Inflammatory macrophage treated with lipopolysaccharide for 1 hour (primary cell): ENCODE results near the gene MAST2.
"Not testable (repeated sequence)": the region's sequence is repeated elsewhere in the genome, so short reads cannot be mapped to it uniquely, and the experiment has no call there.

Source experiments
- DNase-seq, 2 donors: peaks; one replicate each; pipeline ENCODE4 v3.0.0-alpha.2; 2020 to 2022

MAST2 gene

DNA sequence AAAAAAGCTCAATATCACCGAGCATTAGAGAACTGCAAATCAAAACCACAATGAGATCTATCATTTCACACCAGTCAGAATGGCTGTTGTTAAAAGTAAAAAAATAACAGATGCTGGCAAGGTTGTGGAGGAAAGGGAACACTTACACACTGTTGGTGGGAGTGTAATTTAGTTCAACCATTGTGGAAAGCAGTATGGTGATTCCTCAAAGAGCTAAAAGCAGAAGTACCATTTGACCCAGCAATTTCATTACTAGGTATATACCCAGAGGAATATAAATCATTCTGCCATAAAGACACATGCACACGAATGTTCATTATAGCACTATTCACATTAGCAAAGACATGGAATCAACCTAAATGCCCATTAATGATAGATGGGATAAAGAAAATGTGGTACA lies 146.1 kb downstream of the MAST2 start:
- not testable (repeated sequence) for DNase-seq

DNA sequence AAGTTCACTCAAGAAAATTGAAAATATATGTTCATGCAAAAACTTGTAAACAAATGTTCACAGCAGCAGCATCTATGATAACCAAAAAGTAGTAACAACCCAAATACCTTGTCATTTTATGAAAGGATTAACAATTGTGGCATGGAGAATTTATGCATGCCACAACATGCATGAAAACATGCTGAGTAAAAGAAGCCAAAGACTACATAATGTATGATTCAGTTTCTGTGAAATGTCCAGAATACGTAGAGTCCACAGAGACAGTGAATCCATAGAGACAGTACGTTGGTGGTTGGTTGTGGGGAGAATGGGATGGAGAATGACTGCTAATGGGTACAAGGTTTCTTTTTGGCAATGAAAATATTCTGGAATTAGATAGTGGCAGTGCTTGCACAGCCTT lies 148.7 kb downstream of the MAST2 start:
- no peak for DNase-seq

DNA sequence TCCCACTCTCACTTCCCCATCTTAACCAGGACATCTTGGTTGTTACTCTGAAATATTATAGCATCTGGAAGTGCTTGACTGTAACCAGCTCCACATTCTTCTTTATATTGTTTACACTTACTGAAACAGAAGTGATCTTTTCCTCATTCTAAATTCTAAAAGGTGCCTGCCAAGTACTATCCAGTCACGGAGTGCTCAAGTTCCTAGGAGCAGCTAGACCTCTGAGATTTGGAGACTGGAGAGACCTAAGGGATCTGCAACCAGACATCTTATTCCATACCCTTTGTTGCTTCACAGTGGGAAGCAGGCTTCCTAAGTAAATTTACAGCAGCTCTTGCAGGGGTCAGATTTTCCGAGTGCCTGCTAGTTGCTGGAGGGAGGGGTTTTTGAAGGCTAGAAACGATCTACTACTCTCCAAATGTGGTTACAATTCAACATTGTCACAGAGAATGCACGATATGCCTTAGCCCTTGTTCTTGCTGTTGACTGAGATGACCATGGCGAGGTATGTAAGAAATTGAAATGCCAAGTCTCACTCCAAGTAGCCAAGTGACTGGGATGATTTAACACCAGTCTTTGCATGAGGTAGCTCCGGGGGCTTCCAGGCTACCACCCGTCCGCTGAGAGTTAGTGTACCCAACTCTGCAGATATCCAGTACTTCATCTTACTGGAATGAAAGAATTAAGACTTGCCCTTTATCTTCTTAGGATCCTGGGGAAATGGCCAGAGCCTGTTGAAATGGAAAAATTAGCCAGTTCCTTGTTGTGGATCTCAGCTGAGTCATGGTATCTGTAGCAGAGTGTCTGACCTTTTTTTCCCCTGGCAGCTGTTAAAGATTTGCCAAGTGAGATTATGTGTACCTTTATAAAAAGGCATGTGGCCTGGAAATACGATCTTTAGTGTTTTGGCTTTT lies 150.8 kb downstream of the MAST2 start:
- DNase-seq: no peak

DNA sequence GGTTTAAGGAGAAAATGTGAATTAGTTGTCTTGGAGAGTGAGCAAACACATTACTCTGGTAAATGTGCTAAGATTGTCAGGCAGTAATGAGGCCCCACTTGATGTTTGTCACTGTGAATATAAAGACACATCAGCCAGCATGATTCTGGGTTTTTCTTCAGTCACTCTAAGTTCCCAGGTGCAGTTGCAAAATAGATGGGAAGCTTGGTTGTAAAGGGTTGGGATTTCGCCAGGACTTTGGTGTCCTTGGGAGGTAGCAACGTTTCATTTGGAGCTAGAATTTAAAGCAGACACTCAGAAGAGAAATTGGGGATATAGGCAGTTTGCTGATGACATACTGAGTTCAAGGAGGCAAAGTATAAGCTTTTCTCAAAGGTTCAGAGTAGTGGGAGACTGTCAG lies 154.3 kb downstream of the MAST2 start:
- DNase-seq: no peak

DNA sequence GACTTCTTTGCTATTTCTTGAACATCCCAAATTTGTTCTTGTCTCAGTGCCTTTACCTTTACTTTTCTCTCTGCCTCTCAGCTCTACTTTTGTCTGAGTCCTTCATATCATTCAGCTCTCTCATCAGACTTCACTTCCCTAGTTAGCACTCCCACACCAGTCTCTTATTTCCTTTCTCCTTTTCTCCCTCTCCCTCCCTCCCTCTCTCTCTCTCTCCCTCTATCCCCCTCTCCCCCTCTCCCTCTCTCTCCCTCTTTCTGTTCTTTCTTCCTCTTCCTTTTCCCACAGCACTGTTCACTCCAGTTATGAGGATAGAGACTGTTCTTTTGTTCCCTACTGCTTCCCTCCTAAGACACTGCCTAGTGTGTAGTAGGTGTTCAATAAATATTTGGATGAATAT lies 154.9 kb downstream of the MAST2 start:
- no peak for DNase-seq

DNA sequence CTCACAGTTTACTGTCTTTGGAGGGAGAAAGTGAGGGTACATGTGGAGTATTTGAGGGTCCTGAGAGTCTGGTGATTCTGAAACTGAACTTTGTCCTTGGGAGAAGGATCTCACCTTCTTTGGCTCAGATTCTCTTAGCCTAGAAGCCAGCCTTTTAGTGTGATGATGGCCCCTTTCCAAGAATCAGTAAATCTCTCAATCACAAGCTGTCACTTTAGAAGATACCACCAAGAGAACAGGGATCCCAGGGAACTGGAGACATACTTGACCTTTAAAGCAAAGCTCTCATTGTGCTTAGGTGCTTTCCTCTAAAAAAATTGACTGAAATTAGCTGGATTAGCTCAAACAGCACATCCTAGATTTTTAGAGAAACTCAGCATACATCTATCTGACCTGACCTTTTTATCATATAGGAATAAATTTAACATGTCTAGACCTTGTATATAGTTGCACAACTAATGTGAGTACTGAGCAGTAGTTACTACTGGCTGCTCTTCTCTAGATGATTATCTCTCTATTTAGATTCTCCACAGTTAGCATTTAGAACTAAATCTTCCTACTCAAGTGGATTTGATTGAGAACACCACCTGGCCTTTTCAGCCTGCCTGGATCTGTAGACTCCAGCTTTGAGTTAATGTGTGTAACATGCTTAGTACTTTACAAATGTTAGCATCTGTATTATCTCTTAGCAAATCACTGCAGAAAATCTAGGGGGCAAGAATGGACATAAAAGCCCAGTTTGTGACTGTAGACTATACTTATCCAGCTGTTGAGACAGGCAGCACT lies 157.7 kb downstream of the MAST2 start:
- DNase-seq: no peak

DNA sequence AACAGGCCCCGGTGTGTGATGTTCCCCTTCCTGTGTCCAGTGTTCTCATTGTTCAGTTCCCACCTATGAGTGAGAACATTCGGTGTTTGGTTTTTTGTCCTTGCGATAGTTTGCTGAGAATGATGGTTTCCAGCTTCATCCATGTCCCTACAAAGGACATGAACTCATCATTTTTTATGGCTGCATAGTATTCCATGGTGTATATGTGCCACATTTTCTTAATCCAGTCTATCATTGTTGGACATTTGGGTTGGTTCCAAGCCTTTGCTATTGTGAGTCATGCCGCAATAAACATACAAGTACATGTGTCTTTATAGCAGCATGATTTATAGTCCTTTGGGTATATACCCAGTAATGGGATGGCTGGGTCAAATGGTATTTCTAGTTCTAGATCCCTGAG lies 158.5 kb downstream of the MAST2 start:
- DNase-seq: not testable (repeated sequence)

DNA sequence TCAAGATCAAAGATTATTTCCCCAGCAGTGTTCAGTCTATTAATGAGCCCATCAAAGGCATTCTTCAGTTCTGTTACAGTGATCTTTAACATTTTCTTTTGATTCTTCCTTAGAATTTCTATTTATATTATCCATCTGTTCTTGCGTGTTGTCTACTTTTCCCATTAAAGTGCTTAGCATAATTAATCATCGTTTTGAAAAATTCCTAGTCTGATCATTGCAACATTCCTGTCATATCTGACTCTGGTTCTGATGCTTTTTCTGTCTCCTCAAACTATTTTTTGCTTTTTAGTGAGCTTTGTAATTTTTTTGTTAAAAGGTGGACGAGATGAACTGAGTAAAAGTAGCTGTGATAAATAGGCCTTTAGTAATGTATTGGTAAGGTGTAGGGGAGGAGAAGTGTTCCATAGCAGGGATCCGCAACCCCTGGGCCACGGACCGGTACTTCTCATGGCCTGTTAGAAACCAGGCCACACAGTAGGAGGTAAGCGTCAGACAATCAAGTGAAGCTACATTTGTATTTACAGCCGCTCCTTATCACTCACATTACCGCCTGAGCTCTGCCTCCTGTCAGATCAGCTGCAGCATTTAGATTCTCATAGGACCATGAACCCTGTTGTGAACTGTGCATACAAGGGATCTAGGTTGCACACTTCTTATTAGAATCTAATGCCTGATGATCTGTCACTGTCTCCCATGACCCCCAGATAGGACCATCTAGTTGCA lies 165.7 kb downstream of the MAST2 start:
- no peak for DNase-seq

DNA sequence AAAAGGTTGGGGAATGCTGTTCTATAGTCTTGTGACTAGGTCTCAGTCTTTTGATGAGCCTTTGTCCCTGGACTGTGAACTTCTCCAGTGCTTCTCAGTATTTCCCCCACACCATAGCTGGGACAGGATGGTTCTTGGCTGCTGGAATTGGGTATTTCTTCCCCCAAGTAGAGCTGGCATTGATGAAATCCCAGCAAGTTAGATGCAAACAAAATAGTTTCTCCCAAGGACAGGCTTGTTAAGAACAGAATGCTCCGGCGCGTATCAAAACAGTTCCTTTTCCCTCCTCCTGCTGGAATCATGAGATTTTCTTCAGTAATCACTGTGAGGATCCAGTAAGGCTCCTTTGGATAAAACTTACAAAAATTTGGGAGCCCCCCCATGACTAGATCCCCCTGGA lies 166.5 kb downstream of the MAST2 start:
- no peak for DNase-seq

DNA sequence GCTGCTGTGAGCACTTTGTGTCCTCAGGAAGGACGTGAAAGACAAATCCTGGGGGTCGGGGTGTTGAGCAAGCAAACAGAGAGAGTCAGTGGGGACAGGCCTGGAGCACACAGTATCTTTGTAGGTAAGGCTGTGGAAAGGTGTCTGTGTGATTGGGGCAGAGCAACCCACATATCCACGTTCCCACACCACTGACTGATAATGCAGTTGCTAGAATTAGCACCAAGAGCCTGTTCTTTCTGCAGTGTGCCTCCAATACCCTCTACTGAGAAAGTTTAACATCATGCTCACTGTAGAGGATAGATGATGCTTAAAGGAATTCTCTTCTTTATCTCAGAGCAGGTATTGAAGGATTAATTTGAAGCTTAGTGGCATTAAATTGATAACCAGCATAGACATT lies 167.9 kb downstream of the MAST2 start:
- no peak for DNase-seq

DNA sequence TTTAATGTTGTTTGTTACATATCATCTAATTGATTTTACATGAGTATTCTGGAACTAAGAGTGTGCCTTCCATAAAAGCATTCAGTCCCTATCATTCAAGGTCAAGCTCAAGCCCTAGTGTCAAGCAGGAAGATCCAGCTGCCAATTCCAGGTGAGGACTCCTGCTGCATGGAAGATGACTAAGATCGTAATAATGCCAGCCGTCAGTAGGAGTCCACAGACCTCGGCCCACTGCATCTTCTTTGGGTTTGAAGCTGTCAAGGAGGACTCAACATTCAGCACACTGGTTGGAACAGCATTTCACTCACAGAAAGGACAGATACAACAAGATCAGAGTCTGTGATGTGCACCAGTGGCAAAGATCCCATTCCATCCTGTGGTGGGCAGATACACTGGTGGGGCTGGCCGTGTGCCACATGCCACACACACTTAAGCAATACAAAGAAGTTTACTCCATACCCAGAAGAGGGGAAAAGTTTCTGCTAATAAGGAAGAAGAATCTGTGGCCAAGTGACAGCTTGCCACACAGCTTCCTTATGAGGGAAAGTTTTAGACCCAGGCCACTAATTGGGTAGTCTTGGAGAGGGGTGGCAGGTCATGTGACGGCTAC lies 168.6 kb downstream of the MAST2 start:
- DNase-seq: peak in 1 of 2 donors; percentile 10

DNA sequence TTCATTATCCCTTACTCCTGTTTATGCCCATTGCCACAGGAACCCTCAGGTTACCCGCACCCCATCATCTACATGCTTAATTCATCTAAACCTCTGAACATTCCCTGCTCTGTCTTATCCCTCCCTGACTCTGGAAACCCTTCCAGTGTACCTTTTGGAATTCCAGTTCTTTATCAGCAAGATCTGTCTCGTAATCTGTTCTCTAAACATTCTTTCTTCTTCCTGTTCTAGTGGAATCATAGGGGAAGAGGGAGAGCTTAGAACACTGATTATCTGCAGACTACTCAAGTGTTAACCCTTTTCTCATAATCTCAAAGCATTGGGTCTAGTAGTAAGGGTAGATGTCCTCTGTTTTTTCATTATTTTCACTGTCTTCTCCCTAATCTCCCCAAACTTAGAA lies 169.2 kb downstream of the MAST2 start:
- no peak for DNase-seq

DNA sequence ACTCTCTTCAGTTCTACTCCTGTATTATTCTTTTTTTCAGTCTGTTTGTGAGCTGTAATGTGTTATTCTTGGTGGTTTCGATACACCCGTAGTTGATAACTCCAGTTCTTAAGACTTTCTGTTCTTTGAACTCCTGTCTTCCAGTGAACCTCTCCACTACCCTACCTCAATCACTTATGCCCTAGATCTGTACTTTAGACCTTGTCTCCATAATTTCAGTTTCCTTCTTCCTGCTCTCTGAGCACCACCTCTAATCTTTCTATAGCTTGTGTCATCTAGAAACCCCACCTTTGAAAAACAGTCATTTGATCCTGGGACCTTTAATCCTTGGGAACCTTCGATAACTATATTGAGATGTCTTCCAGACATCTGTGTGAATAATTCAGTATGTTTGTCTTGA lies 169.7 kb downstream of the MAST2 start:
- no peak for DNase-seq

DNA sequence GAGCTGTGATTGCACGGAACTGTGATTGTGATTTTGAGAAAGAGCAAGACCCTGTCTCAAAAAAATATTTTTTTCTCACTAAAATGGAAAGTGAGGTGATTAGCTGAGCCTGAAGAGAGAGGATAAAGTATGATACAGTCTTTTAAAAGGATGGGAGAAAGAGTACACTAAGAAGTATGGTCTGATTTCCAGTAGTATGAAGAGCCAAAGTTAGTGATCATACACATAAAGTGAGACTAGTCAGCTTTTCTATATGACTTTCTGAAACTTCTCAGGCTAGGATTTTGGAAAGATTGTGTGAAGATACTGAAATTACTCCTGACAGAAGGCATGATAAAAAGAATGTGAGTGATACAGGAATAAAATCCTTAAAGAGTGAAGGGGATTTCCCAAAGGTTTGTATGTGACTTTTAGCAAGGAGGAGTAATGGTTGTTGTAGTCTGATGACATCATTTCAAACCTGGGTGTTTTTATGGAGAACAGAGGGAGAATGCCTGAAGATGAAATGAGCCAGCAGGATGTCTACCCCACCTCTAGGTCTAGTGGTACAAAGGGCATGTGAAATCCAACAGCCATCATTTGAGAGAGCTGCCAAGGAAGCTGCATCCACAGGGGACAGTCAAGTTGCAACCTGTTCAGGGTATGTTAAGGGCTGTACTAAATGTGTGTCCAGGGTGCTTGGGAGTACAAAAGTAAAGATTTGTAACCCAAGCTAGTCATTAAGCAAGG lies 171.3 kb downstream of the MAST2 start:
- DNase-seq: no peak

DNA sequence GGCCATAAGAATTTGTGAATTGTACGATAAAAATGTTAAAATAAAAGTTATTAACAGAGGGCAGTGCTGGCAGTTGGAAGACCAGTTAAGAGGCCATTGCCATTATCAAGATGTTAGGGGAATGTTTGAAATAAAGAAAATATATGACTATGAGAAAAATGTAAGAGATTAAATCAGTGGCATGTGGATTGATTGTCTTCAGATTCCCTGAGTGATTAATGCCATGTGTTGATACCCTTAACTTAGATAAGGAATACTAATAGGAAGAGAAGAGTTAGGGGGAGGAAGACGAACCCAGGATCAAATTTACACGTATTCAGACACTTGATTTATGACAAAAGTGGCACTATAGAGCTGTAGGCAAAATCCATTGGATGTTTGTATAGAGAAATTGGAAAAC lies 173.2 kb downstream of the MAST2 start:
- no peak for DNase-seq

DNA sequence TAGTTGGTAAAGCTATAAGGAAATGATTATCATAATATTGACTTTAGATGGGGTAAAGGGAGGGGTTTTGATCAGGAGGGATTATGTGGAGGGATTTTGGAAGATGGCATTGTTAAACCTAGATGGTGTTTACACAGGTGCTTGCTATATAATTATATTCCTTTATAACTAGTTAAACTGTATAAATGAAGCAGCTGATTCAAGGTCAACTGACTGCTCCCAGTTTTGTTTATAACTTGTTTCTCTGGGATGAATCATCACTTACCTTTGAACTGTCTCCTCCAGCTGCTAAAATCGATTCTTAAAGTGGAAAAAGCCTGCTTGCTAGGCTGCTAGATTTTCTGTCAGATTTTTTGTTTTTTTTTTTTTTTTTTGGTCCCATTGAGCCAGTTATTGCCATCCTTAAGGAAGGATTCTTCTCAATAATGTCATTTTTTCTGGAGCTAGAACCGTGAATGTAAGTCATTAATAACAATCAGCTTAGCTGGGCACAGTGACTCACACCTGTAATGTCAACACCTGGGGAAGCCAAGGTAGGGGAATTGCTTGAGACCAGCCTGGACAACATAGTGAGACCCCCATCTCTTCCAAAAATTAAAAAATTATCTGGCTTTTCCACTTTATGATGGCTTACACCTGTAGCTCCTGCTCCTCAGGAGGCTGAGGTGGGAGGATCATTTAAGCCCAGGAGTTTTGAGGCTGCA lies 175.8 kb downstream of the MAST2 start:
- DNase-seq: no peak

DNA sequence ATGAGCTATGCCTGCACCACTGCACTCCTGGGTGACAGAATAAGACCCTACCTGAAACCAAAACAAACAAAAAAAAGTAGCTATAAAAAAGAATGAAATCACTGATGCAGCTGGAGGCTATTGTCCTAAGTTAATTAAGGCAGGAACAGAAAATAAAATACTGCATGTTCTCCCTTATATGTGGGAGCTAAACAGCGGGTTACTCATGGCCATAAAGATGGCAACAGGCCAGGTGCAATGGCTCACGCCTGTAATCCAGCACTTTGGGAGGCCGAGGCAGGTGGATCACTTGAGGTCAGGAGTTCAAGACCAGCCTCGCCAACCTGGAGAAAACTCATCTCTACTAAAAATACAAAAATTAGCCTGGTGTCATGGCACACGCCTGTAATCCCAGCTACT lies 176.4 kb downstream of the MAST2 start:
- no peak for DNase-seq

DNA sequence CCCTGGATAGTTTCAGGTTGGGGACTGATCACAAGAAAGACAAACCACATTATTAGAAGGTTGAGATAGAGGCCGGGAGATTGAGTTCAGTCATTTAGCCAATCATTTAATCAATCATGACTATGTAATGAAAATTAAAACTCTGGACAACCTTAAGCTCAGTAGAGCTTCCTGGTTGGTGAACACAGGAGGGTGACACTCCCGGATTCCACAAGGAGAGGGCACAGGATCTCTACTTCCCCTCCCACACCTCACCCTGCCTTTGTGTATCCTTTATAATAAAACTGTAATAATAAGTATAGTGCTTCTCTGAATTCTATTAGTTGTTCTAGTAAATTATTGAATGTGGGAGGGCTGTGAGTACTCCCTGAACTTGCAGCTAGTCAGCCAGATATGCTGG lies 178.9 kb downstream of the MAST2 start:
- no peak for DNase-seq

DNA sequence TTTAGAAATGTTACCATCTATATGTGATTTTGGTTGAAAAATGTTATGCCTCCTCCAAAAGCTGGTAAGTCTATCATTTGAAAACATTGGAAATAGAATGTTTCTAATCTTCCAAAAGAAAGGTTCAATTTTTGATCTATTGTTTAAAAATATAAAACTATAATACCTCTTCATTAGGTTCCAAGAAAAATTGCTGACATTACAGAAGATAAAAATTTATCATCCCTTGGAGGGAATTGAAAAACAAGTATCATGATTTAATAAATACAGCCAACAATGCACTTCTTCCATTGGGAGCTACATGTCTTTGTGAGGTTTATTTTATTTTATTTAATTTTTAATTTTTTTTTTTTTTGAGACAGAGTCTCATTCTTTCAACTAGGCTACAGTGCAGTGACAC lies 180.6 kb downstream of the MAST2 start:
- DNase-seq: no peak

DNA sequence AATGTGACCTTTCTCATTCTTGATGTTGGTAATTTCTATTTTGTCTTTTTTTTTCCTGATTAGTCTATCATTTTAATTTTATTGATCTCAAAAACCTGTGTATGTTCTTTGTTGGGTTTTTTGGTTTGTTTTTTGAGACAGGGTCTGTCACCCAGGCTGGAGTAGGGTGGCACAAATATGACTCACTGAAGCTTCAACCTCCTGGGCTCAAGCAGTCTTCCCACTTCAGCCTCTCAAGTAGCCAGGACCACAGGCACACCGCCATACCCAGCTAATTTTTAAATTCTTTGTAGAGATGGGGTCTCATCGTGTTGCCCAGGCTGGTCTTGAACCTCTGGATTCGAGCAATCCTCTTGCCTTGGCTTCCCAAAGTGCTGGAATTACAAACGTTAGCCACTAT lies 183.8 kb downstream of the MAST2 start:
- DNase-seq: no peak

DNA sequence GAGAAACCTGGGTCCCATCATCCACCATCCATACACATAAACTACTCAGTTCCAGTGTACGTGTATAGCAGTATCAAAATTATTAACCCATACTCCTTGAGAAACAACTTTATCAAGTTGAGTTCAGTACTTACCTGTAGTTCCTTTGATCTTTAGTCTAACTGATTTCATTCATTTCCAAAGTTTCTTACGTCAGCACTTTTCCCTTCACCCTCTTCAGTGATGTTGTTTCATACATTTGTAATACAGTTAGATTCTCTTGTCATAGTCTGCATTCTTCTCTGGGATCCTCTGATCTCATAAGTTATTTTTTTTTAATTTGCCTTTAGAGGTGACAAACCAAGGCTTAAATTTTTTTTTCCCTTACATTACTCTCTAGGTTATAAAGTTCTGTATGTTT lies 185.8 kb downstream of the MAST2 start:
- DNase-seq: no peak

DNA sequence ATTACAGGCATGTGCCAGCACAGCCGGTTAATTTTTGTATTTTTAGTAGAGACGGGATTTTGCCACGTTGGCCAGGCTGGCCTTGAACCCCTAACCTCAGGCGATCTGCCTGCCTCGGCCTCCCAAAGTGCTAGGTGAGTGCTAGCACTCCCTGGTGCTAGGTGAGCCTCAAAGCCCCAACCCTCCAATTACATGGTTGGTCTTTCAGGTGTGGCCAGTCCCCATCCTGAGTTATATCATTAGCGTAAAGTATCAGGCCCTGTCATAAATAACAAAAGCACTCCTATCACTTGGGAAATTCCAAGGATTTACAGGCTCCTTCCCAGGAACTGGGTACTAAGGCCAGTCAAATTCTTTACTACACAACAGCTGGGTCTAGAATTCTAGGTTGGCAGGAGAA lies 191.0 kb downstream of the MAST2 start:
- DNase-seq: no peak
